ENCODE data around the gene OR10C1.

Gene OR10C1

DNA sequence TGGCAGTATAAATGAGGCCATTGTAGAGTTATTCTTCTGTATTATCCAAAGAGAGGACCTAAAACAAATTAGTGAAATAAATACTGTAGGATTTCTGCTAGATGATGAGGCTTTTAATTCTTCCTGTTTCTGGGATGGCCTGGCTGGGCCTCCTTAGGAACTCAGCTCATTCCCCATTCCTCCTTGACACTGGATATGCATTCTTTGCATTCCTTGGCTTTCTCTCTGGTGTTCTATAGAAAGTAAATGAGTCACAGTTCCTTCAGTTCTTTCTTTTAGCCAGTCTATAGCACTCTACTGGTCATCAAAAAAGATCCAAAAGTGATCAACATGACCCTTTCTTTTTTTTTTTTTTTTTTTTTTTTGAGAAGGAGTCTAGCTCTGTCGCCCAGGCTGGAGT, 8.6 kb downstream of the OR10C1 start:
- Histone ChIP-seq H3K4me3 (ENCODE audit: low read depth, low read length) (no peak overlapping the region), H3K27me3 (no peaks in the 10 kb centered on the region), H3K36me3 (no peaks in the 10 kb centered on the region), H3K4me1 (no peaks in the 10 kb centered on the region), H3K9me3 (peaks cover 4% of the 10 kb centered on the region)
- TF ChIP-seq, protein P1, sequence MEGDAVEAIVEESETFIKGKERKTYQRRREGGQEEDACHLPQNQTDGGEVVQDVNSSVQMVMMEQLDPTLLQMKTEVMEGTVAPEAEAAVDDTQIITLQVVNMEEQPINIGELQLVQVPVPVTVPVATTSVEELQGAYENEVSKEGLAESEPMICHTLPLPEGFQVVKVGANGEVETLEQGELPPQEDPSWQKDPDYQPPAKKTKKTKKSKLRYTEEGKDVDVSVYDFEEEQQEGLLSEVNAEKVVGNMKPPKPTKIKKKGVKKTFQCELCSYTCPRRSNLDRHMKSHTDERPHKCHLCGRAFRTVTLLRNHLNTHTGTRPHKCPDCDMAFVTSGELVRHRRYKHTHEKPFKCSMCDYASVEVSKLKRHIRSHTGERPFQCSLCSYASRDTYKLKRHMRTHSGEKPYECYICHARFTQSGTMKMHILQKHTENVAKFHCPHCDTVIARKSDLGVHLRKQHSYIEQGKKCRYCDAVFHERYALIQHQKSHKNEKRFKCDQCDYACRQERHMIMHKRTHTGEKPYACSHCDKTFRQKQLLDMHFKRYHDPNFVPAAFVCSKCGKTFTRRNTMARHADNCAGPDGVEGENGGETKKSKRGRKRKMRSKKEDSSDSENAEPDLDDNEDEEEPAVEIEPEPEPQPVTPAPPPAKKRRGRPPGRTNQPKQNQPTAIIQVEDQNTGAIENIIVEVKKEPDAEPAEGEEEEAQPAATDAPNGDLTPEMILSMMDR (IDR thresholded peaks at IDR 0.05; ENCODE audit: low read depth, low read length): no peak
- no peak for DNase-seq

DNA sequence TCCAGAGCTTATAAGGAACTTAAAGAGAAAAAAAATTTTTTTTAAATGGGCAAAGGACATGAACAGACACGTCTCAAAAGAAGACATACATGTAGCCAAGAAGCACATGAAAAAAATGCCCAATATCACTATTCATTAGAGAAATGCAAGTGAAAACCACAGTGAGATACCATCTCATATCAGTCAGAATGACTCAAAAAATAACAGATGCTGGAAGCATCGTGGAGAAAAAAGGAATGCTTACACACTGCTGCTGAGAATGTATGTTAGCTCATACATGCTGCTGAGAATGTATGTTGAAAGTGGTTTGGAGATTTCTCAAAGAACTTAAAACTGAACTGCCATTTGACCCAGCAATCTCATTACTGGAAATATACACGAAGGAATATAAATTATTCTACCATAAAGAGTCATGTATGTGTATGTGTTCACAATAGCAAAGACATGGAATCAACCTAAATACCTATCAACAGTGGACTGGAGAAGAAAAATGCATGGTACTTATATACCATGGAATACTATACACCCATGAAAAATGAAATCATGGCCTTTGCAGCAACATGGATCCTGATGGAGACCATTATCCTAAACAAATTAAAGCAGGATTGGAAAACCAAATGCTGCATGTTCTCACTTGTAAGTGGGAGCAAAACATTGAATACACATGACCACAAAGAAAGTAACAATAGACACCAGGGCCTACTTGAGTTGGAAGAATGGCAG, 12.5 kb downstream of the OR10C1 start:
- Histone ChIP-seq H3K4me1 (no peaks in the 10 kb centered on the region), H3K9me3 (peaks cover 4% of the 10 kb centered on the region), H3K27me3 (no peaks in the 10 kb centered on the region), H3K4me3 (ENCODE audit: low read depth, low read length) (no peak overlapping the region), H3K36me3 (no peaks in the 10 kb centered on the region)
- DNase-seq: no peak
- TF ChIP-seq, protein P1 (IDR thresholded peaks at IDR 0.05; ENCODE audit: low read depth, low read length): no peak

DNA sequence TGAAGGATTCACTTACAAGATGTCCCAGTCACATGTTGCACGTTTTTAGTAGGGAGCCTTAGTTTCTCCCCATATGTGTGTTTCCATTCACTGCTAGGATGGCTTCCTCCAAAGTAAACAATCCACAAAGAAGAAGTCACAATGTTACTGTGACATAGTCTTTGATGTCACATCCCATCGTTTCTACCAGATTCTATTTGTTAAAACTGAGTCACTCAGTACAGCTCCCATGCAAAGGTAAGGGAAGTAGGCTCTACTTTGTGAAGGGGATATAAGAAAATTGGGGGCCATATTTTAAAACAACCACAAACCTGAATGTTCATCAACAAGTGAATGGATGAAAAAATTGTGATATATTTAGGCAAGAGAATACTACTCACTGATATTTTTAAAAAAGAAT, 17.9 kb downstream of the OR10C1 start, which contains the start of the genes OR11A1 and OR2H1:
OR11A1 (minus strand) TSS at position 101 of the 400 bp plus-strand sequence. CDS start 29,430 bp downstream, outside the sequence.
OR2H1 (plus strand) TSS at position 185 of the 400 bp plus-strand sequence. CDS start 4,615 bp downstream, outside the sequence.
- TF ChIP-seq, protein P1 (IDR thresholded peaks at IDR 0.05; ENCODE audit: low read depth, low read length): no peak
- H3K4me1 ChIP-seq: no peaks in the 10 kb centered on the region

DNA sequence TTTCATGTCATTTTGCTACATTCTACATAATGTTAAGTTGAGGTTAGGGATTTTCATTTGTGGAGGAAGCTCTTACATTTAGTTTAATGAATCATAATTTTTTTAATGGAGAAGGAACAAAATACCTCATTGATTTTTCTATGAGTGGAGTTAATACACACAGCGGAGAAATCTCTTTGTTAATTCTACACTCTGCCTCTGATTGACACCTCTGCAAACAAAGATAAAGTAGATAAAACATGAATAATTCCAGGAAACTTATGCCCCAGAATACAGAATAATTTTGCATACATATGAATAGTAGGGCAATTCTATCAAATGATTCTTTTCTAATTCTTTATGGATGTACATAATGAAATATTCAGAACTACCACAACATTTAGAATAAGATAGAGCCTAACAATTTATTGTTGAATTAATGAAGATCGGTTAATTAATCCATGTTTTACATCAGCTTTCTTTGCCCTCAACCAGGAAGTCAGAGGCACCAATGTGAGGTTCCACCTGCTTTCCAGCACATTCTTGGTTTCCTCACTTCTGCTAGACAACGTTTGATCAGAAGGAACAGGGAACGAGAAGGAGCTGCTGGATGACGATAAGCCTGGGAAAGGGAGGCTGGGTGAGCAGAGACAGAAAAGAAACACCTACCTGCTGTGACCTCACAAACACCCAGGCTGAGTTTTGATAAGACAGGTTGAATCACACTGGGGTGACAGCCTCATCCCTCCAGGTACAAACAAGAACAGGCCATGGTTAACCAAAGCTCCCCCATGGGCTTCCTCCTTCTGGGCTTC, 22.1 kb downstream of the OR10C1 start:
- Histone ChIP-seq H3K4me3 (ENCODE audit: low read depth, low read length) (no peak overlapping the region), H3K27me3 (no peaks in the 10 kb centered on the region; the same call in 1 of the 2 replicates), H3K36me3 (no peaks in the 10 kb centered on the region), H3K4me1 (no peaks in the 10 kb centered on the region), H3K9me3 (no peaks in the 10 kb centered on the region)
- TF ChIP-seq, protein P1 (IDR thresholded peaks at IDR 0.05; ENCODE audit: low read depth, low read length): no peak
- DNase-seq: no peak

More for the DNA sequence above, 17.9 kb downstream of the OR10C1 start, which contains the start of the genes OR11A1 and OR2H1:
- Histone ChIP-seq H3K4me3 (ENCODE audit: low read depth, low read length) (no peak within 1 kb of the TSS), H3K9me3 (peaks cover under 1% of the 10 kb centered on the region; the same call in 1 of the 2 replicates), H3K36me3 (no peaks in the 10 kb centered on the region), H3K27me3 (no peaks in the 10 kb centered on the region; the same call in 1 of the 2 replicates)
- DNase-seq: no peak

DNA sequence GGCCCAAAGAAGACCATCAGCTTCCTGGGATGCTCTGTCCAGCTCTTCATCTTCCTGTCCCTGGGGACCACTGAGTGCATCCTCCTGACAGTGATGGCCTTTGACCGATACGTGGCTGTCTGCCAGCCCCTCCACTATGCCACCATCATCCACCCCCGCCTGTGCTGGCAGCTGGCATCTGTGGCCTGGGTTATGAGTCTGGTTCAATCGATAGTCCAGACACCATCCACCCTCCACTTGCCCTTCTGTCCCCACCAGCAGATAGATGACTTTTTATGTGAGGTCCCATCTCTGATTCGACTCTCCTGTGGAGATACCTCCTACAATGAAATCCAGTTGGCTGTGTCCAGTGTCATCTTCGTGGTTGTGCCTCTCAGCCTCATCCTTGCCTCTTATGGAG, 22.9 kb downstream of the OR10C1 start:
- no peaks in the 10 kb centered on the region; the same call in 1 of the 2 replicates for H3K27me3 ChIP-seq
- no peaks in the 10 kb centered on the region for H3K4me1 ChIP-seq
- TF ChIP-seq, protein P1 (IDR thresholded peaks at IDR 0.05; ENCODE audit: low read depth, low read length): no peak
- H3K9me3 ChIP-seq: no peaks in the 10 kb centered on the region
- H3K36me3 ChIP-seq: no peaks in the 10 kb centered on the region
- H3K4me3 ChIP-seq (ENCODE audit: low read depth, low read length): no peak overlapping the region
- no peak for DNase-seq
